HepG2 (cell line): ENCODE data around the gene AKR1C3. TPM values are rescaled to one million over a fixed set of nuclear protein-coding genes. Genes with fewer than 3 reads are reported as not detected.

Experiments used
- CC2D1A ChIP-seq: sonication (generic); formaldehyde crosslinking; IDR thresholded peaks from 2 replicates; pipeline ENCODE4 v1.8.1; 2023; ENCODE audit warnings: mild to moderate bottlenecking, missing genetic modification reagents
- CEBPG ChIP-seq: IDR thresholded peaks from 2 replicates; pipeline ENCODE4 v1.6.1; 2016
- FOXP1 ChIP-seq, 2 experiments: fragments of 450-650 bp in 1 of 2; IDR thresholded peaks; 2 replicates each; pipeline ENCODE4 v1.6.1; 2017 to 2018; ENCODE audit warnings: antibody characterized with exemption in 1 of 2
- GTF2F1 ChIP-seq: fragments of 150-350 bp; IDR thresholded peaks from 2 replicates; pipeline ENCODE4 v1.6.1; 2014; ENCODE audit warnings: low read length
- HNRNPL ChIP-seq: fragments of 200-400 bp; formaldehyde crosslinking; IDR thresholded peaks from 2 replicates; pipeline ENCODE4 v1.6.1; 2017; ENCODE audit warnings: mild to moderate bottlenecking, low read depth, low read length
- KDM3A ChIP-seq: IDR thresholded peaks from 2 replicates; pipeline ENCODE4 v1.6.1; 2018; ENCODE audit warnings: low read depth, missing compliant biosample characterization
- NBN ChIP-seq: fragments of 450-650 bp; conservative IDR thresholded peaks from 2 replicates; pipeline ENCODE4 v1.6.1; 2017
- NFRKB ChIP-seq: fragments of 450-650 bp; IDR thresholded peaks from 2 replicates; pipeline ENCODE4 v1.6.1; 2017
- NFYB ChIP-seq: sonication (generic); formaldehyde crosslinking; IDR thresholded peaks from 2 replicates; pipeline ENCODE4 v1.4.0; 2020; ENCODE audit warnings: missing genetic modification reagents
- NR2C2 ChIP-seq: sonication (generic); formaldehyde crosslinking; IDR thresholded peaks from 2 replicates; pipeline ENCODE4 v1.4.0; 2020; ENCODE audit warnings: missing genetic modification reagents, mild to moderate bottlenecking, moderate library complexity, borderline replicate concordance
- POLR2A ChIP-seq, 2 experiments: IDR thresholded peaks; 2 replicates each; pipeline ENCODE4 v1.6.1; 2011; ENCODE audit warnings: low read depth in 2 of 2, low read length in 2 of 2, mild to moderate bottlenecking in 1 of 2, moderate library complexity in 1 of 2; ENCODE audit not compliant: insufficient read depth in 1 of 2
- POLR2AphosphoS5 ChIP-seq: IDR thresholded peaks from 2 replicates; pipeline ENCODE4 v1.6.1; 2012; ENCODE audit warnings: low read depth, low read length
- REPIN1 ChIP-seq: sonication (generic); formaldehyde crosslinking; IDR thresholded peaks from 2 replicates; pipeline ENCODE4 v1.8.0; 2022; ENCODE audit warnings: missing genetic modification reagents, low read depth, mild to moderate bottlenecking, borderline replicate concordance
- SAP130 ChIP-seq: IDR thresholded peaks from 2 replicates; pipeline ENCODE4 v1.6.1; 2016; ENCODE audit warnings: low read depth
- SMC3 ChIP-seq: IDR thresholded peaks from 2 replicates; pipeline ENCODE4 v1.6.1; 2011; ENCODE audit warnings: low read length, improper control_type of control experiment
- SOX13 ChIP-seq, 3 experiments: fragments of 450-650 bp in 1 of 3; sonication (generic) in 1 of 3; formaldehyde crosslinking in 1 of 3; IDR thresholded peaks in 2 of 3; conservative IDR thresholded peaks in 1 of 3; 2 replicates each; pipeline versions ENCODE4 v1.5.0 to v1.6.1; 2016 to 2020; ENCODE audit warnings: antibody characterized with exemption in 1 of 3, mild to moderate bottlenecking in 1 of 3, missing compliant biosample characterization in 1 of 3, missing genetic modification reagents in 1 of 3, moderate library complexity in 1 of 3
- SP4 ChIP-seq: sonication (generic); formaldehyde crosslinking; IDR thresholded peaks from 2 replicates; pipeline ENCODE4 v1.8.1; 2023; ENCODE audit warnings: mild to moderate bottlenecking, missing genetic modification reagents
- SSRP1 ChIP-seq: IDR thresholded peaks from 2 replicates; pipeline ENCODE4 v1.6.1; 2016; ENCODE audit warnings: control low read depth
- TEAD3 ChIP-seq: optimal IDR thresholded peaks from 2 replicates; pipeline ENCODE3; 2016; ENCODE audit warnings: borderline replicate concordance
- THAP11 ChIP-seq: IDR thresholded peaks from 2 replicates; pipeline ENCODE4 v1.6.1; 2016; ENCODE audit warnings: missing biosample characterization, missing genetic modification reagents
- THYN1 ChIP-seq: sonication (generic); formaldehyde crosslinking; IDR thresholded peaks from 2 replicates; pipeline ENCODE4 v1.8.1; 2023; ENCODE audit warnings: low read depth, mild to moderate bottlenecking, moderate library complexity, missing genetic modification reagents, borderline replicate concordance
- ZBTB7B ChIP-seq: sonication (generic); formaldehyde crosslinking; IDR thresholded peaks from 2 replicates; pipeline ENCODE4 v1.4.0; 2020; ENCODE audit warnings: missing genetic modification reagents
- ZC3H13 ChIP-seq: sonication (generic); formaldehyde crosslinking; IDR thresholded peaks from 2 replicates; pipeline ENCODE4 v1.8.1; 2023; ENCODE audit warnings: mild to moderate bottlenecking, missing genetic modification reagents, moderate library complexity
- ZNF17 ChIP-seq: sonication (generic); formaldehyde crosslinking; IDR thresholded peaks from 2 replicates; pipeline ENCODE4 v1.5.0; 2020; ENCODE audit warnings: mild to moderate bottlenecking, missing genetic modification reagents
- ZNF451 ChIP-seq: sonication (generic); formaldehyde crosslinking; IDR thresholded peaks from 2 replicates; pipeline ENCODE4 v1.5.0; 2020; ENCODE audit warnings: mild to moderate bottlenecking, missing genetic modification reagents
- ZNF605 ChIP-seq: sonication (generic); formaldehyde crosslinking; IDR thresholded peaks from 2 replicates; pipeline ENCODE4 v1.8.0; 2022; ENCODE audit warnings: mild to moderate bottlenecking, missing genetic modification reagents
- ZSCAN12 ChIP-seq: sonication (generic); formaldehyde crosslinking; IDR thresholded peaks from 2 replicates; pipeline ENCODE4 v1.9.0; 2021; ENCODE audit warnings: mild to moderate bottlenecking, missing genetic modification reagents
- polyA plus RNA-seq, 8 experiments: library from polyadenylated mRNA; depleted of rRNA in 3 of 8; stranded (reverse) in 7 of 8; unstranded in 1 of 8; fragments of >200 nt; fragmentation: Illumina TruSeq in 4 of 8; extraction: Trizol in 4 of 8; gene quantifications; 2 replicates each; pipeline versions ENCODE4 v1.2.1 to v1.2.3, GENCODE V29; 2011 to 2016; ENCODE audit warnings: low read depth in 4 of 8, missing spikeins in 1 of 8, mixed read lengths in 1 of 8; ENCODE audit not compliant: insufficient read depth in 1 of 8
- total RNA-seq, 5 experiments: library from RNA; depleted of rRNA; stranded (reverse); fragments of >200 nt; fragmentation: Illumina TruSeq; extraction: Trizol; gene quantifications; 2 replicates each; pipeline ENCODE4 v1.2.3, GENCODE V29; 2016; ENCODE audit warnings: low read depth in 1 of 5
- TF ChIP-seq, protein P1 (sequence below): fragments of 450-650 bp; IDR thresholded peaks from 2 replicates; pipeline ENCODE4 v1.6.1; 2017
- TF ChIP-seq, protein P2 (sequence below): sonication (generic); formaldehyde crosslinking; IDR thresholded peaks from 2 replicates; pipeline ENCODE4 v1.4.0; 2020; ENCODE audit warnings: missing genetic modification reagents, borderline replicate concordance
- TF ChIP-seq, protein P3 (sequence below): sonication (generic); formaldehyde crosslinking; IDR thresholded peaks from 2 replicates; pipeline ENCODE4 v1.5.0; 2020; ENCODE audit warnings: missing genetic modification reagents, mild to moderate bottlenecking, borderline replicate concordance

Gene AKR1C3
- total and polyA plus RNA-seq, 2 of the 13 experiments (the other 11 are each of a cell fraction or from before 2014, with no cell fraction given) = 368 to 532 TPM

DNA sequence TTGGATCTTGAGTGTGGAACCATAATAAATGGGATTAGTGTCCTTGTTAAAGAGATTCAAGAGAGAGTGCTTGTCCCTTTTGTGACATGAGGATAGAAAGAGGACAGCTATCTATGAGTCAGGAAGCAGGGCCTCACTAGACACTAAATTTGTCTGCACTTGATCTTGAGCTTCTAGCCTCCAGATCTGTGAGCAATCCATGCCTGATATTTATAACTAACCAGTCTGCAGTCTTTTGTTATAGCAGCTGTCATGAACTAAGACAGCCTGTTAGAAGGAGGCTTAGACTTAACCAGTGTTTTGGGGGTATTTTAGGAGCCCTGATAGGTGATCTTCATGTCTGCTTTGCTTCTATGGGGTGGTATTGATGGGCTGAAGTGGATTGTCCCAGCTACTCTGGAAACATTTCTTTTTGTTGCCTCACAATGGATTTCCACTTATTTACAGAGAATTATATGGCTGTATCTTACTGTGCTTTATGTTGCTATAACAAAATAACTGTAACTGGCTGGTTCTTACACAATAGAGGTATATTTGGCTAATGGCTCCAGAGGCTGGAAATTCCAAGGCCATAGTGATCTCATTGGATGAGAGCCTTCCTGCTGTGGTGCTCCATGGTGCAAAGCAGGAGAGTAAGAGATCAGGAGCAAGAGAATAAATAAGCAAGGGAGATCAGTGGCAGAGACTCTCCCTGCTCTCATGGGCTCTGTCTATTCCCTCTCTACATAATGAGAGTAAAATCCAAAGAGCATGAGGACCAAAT is 23.4 kb upstream of the AKR1C3 start (continued):
- TF ChIP-seq SSRP1 (CRISPR knock-in tag) = peak; percentile 74; the same call in 1 of the 2 replicates
- no peak for TF ChIP-seq ZC3H13 (CRISPR knock-in tag)
- no peak for TF ChIP-seq NR2C2 (CRISPR knock-in tag)
- peak; percentile 79 for TF ChIP-seq CEBPG
- TF ChIP-seq SP4 (CRISPR knock-in tag) = no peak
- TF ChIP-seq GTF2F1 = no peak
- TF ChIP-seq CC2D1A = no peak
- TF ChIP-seq, protein P1, sequence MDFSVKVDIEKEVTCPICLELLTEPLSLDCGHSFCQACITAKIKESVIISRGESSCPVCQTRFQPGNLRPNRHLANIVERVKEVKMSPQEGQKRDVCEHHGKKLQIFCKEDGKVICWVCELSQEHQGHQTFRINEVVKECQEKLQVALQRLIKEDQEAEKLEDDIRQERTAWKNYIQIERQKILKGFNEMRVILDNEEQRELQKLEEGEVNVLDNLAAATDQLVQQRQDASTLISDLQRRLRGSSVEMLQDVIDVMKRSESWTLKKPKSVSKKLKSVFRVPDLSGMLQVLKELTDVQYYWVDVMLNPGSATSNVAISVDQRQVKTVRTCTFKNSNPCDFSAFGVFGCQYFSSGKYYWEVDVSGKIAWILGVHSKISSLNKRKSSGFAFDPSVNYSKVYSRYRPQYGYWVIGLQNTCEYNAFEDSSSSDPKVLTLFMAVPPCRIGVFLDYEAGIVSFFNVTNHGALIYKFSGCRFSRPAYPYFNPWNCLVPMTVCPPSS = no peak
- 0 out of 2 replicates have a peak, but pooled peaks have one; percentile 26 for TF ChIP-seq KDM3A
- TF ChIP-seq ZSCAN12 (CRISPR knock-in tag) = 0 out of 2 replicates have a peak, but pooled peaks have one; percentile 33
- TF ChIP-seq THAP11 (CRISPR knock-in tag) = 0 out of 2 replicates have a peak, but pooled peaks have one; percentile 12
- TF ChIP-seq, protein P2, sequence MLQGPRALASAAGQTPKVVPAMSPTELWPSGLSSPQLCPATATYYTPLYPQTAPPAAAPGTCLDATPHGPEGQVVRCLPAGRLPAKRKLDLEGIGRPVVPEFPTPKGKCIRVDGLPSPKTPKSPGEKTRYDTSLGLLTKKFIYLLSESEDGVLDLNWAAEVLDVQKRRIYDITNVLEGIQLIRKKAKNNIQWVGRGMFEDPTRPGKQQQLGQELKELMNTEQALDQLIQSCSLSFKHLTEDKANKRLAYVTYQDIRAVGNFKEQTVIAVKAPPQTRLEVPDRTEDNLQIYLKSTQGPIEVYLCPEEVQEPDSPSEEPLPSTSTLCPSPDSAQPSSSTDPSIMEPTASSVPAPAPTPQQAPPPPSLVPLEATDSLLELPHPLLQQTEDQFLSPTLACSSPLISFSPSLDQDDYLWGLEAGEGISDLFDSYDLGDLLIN (CRISPR knock-in tag) = no peak
- TF ChIP-seq TEAD3 = peak; percentile 67
- no peak for TF ChIP-seq THYN1 (CRISPR knock-in tag)
- no peak for TF ChIP-seq ZNF605 (CRISPR knock-in tag)
- TF ChIP-seq SAP130 = peak; percentile 13
- TF ChIP-seq REPIN1 (CRISPR knock-in tag) = 0 out of 2 replicates have a peak, but pooled peaks have one; percentile 12
- TF ChIP-seq NBN = no peak
- peak; percentile 18; the same call in 1 of the 2 replicates for TF ChIP-seq ZBTB7B (CRISPR knock-in tag)
- TF ChIP-seq POLR2A (IDR thresholded peaks at IDR 0.05; ENCODE audit: insufficient read depth in 1 of 2, low read depth in 2 of 2, low read length in 2 of 2) = peak in 1 of 2 experiments; percentile 78; a peak in 3 of 4 replicates
- TF ChIP-seq HNRNPL = no peak
- peak; percentile 61; the same call in 1 of the 2 replicates for TF ChIP-seq POLR2AphosphoS5
- peak; percentile 19 for TF ChIP-seq SMC3
- no peak for TF ChIP-seq SOX13 (IDR thresholded peaks at IDR 0.05)
- peak in 1 of 2 experiments; percentile 63; a peak in 1 of 4 replicates for TF ChIP-seq SOX13 (CRISPR knock-in tag; conservative IDR thresholded peaks at IDR 0.05 in 1 of 2, IDR thresholded peaks at IDR 0.05 in 1 of 2)
- no peak for TF ChIP-seq ZNF451 (CRISPR knock-in tag)
- no peak for TF ChIP-seq FOXP1 (IDR thresholded peaks at IDR 0.05)
- 0 out of 2 replicates have a peak, but pooled peaks have one; percentile 7 for TF ChIP-seq FOXP1 (CRISPR knock-in tag; IDR thresholded peaks at IDR 0.05)
- no peak for TF ChIP-seq NFRKB
- TF ChIP-seq, protein P3, sequence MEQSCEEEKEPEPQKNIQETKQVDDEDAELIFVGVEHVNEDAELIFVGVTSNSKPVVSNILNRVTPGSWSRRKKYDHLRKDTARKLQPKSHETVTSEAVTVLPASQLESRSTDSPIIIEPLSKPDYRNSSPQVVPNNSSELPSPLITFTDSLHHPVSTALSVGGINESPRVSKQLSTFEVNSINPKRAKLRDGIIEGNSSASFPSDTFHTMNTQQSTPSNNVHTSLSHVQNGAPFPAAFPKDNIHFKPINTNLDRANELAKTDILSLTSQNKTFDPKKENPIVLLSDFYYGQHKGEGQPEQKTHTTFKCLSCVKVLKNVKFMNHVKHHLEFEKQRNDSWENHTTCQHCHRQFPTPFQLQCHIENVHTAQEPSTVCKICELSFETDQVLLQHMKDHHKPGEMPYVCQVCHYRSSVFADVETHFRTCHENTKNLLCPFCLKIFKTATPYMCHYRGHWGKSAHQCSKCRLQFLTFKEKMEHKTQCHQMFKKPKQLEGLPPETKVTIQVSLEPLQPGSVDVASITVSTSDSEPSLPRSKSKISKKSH (CRISPR knock-in tag) = no peak
- TF ChIP-seq NFYB (CRISPR knock-in tag) = peak; percentile 72
- no peak for TF ChIP-seq ZNF17 (CRISPR knock-in tag)
